Spleen (tissue), 11 donors: ENCODE data around the gene PPP1R18. TPM values are rescaled to one million over a fixed set of nuclear protein-coding genes. Genes with fewer than 3 reads are reported as not detected.

ENCODE experiments used
- DNase-seq: peaks from one replicate; pipeline ENCODE4 v3.0.0-alpha.2; 2020
- H3K27ac ChIP-seq, 8 donors: fragments of 200-600 bp; sonication (generic) in 7 of 8; 1 replicate in 4 of 8; 2 replicates in 4 of 8; pipeline versions ENCODE4 v1.5.0 to v1.8.0; 2016 to 2021; ENCODE audit warnings: inconsistent platforms in 4 of 8, mild to moderate bottlenecking in 4 of 8, moderate library complexity in 1 of 8
- H3K27me3 ChIP-seq, 7 donors: fragments of 200-600 bp; sonication (generic) in 6 of 7; replicated peaks in 1 of 7; 1 replicate in 4 of 7; 2 replicates in 3 of 7; pipeline versions ENCODE4 v1.5.0 to v1.8.0; 2016 to 2021; ENCODE audit warnings: inconsistent platforms in 3 of 7, mild to moderate bottlenecking in 1 of 7
- H3K36me3 ChIP-seq, 6 donors: fragments of 200-600 bp; sonication (generic) in 5 of 6; 1 replicate in 4 of 6; 2 replicates in 2 of 6; pipeline versions ENCODE4 v1.5.0 to v1.8.0; 2016 to 2021; ENCODE audit warnings: inconsistent platforms in 2 of 6
- H3K4me1 ChIP-seq, 6 donors: fragments of 200-600 bp; sonication (generic) in 5 of 6; 1 replicate in 3 of 6; 2 replicates in 3 of 6; pipeline versions ENCODE4 v1.5.0 to v1.8.0; 2016 to 2021; ENCODE audit warnings: inconsistent platforms in 3 of 6
- H3K4me3 ChIP-seq, 8 donors: fragments of 200-600 bp; sonication (generic) in 7 of 8; 1 replicate in 4 of 8; 2 replicates in 4 of 8; pipeline versions ENCODE4 v1.5.0 to v1.8.0; 2016 to 2021; ENCODE audit warnings: inconsistent platforms in 4 of 8, mild to moderate bottlenecking in 4 of 8, moderate library complexity in 2 of 8
- H3K9me3 ChIP-seq, 8 donors: fragments of 200-600 bp; sonication (generic) in 7 of 8; 1 replicate in 4 of 8; 2 replicates in 4 of 8; pipeline versions ENCODE4 v1.5.0 to v1.8.0; 2016 to 2021; ENCODE audit warnings: inconsistent platforms in 4 of 8
- POLR2A ChIP-seq, 3 donors: fragments of 450-650 bp; IDR thresholded peaks; one replicate each; pipeline ENCODE4 v1.5.1; 2017; ENCODE audit warnings: antibody characterized with exemption in 3 of 3, mild to moderate bottlenecking in 1 of 3
- POLR2AphosphoS5 ChIP-seq, 3 donors: sonication (generic); formaldehyde crosslinking; IDR thresholded peaks; one replicate each; pipeline ENCODE4 v1.5.1; 2017; ENCODE audit warnings: antibody characterized with exemption in 3 of 3
- WGBS, 5 donors: extraction: QIAGEN DNeasy Blood & Tissue Kit in 3 of 5; methylation state at CpG; one replicate each; pipeline versions ENCODE4 v1.1.5 to v1.1.7; 2013 to 2018; 5-methylcytosine and 5-hydroxymethylcytosine counted together
- intact Hi-C: fragments of 100-400 bp; cut with DNase I; formaldehyde crosslinking; loops from one replicate; pipeline ENCODE4 v1.15.0; 2023; ENCODE audit warnings: low total_unique reads
- polyA plus RNA-seq, 3 donors: library from polyadenylated mRNA; stranded (reverse); fragments of 200-250 nt; gene quantifications; one replicate each; pipeline ENCODE4 v1.2.1, GENCODE V29; 2013
- total RNA-seq, 7 donors: library from RNA; depleted of rRNA in 3 of 7; stranded (reverse); fragments of >200 nt in 3 of 7; fragmentation: NEBNext Ultra II Directional in 4 of 7; extraction: Animal tissue kit (Norgen Biotek cat#: 25700) in 4 of 7; gene quantifications; one replicate each; pipeline versions ENCODE4 v1.1.0 to v1.2.1, GENCODE V29; 2016 to 2021
- TF ChIP-seq, protein P1 (sequence below), 11 experiments: fragments of 200-600 bp in 7 of 11; fragments of 450-650 bp in 4 of 11; sonication (generic) in 4 of 11; IDR thresholded peaks in 8 of 11; conservative IDR thresholded peaks in 3 of 11; 1 replicate in 7 of 11; 2 replicates in 4 of 11; pipeline versions ENCODE4 v1.4.0 to v1.8.0; 2016 to 2021; ENCODE audit warnings: antibody characterized with exemption in 11 of 11, inconsistent platforms in 4 of 11, mild to moderate bottlenecking in 1 of 11
- donor health status: healthy with polysubstance abuse.
- donor health status: DM: no; HTN: no; CAD: no; lungs with moderate emphysema.
- donor health status: DM: no; HTN: no; CAD: no.
- donor health status: Bipolar disorder and iron deficiency.
- donor health status: healthy.
- donor health status: DM: no; HTN: no; CAD: no.
- donor health status: DM: yes; HTN: yes; CAD: no.

Gene PPP1R18
- total and polyA plus RNA-seq, 10 donors, result 128 to 188 (median 155) TPM

- Histone ChIP-seq H3K27ac (peak overlapping the region; percentile 93 to 100 (median 98)), H3K4me1 (peaks cover 36 to 84% (median 61%) of the 10 kb centered on the region in 6 donors), H3K9me3 (no peaks in the 10 kb centered on the region), H3K4me3 (peak overlapping the region; percentile 90 to 99 (median 96)), H3K27me3 (no peaks in the 10 kb centered on the region), H3K36me3 (peaks cover 0 to 54% (median 37%) of the 10 kb centered on the region in 6 donors)
- peak; percentile 92 to 95 (median 92) for TF ChIP-seq POLR2AphosphoS5 (IDR thresholded peaks at IDR 0.05)
- TF ChIP-seq POLR2A (IDR thresholded peaks at IDR 0.05), result no peak
- 1 to 3% (median 1%) methylated on average over 10 to 11 of the region's 11 CpGs for WGBS, 5 donors
- DNase-seq, result peak; percentile 99
- intact Hi-C loops, result loop anchor here (2.0 kb wide), 1 partner anchor 38 kb away; the partner anchor contains the start of gene TUBB
Observed at GRCh38 chr6:30682143-30683117, 4.0 kb downstream of the PPP1R18 start.

DNA sequence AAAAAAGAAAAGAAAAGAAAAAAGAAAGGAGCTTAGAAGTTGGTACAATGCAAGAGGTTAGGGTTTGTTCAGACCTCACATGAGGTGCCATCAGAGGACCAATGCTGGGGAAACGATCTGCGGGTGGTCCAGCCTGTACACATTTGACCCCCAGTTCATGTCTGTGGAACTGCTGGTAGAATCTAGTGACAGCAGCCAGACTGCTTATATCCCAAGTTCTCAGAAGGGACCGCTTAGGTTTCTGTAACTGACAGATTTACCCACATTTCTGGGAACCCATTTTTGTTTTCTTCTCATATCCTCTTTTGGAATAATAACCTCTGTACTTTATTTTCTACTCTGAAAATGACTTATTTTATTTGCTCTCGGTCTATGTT is 4.7 kb downstream of the PPP1R18 start:
- Histone ChIP-seq H3K9me3 (no peaks in the 10 kb centered on the region), H3K27ac (peak overlapping the region; percentile 93 to 100 (median 98)), H3K4me1 (peaks cover 36 to 88% (median 62%) of the 10 kb centered on the region in 6 donors), H3K4me3 (peak overlapping the region; percentile 43 to 99 (median 95)), H3K27me3 (no peaks in the 10 kb centered on the region), H3K36me3 (peaks cover 2 to 61% (median 44%) of the 10 kb centered on the region in 6 donors)
- 4 to 20% (median 9%) methylated on average over 4 of the region's 4 CpGs for WGBS, 5 donors
- no peak for TF ChIP-seq POLR2AphosphoS5 (IDR thresholded peaks at IDR 0.05)
- TF ChIP-seq, protein P1, sequence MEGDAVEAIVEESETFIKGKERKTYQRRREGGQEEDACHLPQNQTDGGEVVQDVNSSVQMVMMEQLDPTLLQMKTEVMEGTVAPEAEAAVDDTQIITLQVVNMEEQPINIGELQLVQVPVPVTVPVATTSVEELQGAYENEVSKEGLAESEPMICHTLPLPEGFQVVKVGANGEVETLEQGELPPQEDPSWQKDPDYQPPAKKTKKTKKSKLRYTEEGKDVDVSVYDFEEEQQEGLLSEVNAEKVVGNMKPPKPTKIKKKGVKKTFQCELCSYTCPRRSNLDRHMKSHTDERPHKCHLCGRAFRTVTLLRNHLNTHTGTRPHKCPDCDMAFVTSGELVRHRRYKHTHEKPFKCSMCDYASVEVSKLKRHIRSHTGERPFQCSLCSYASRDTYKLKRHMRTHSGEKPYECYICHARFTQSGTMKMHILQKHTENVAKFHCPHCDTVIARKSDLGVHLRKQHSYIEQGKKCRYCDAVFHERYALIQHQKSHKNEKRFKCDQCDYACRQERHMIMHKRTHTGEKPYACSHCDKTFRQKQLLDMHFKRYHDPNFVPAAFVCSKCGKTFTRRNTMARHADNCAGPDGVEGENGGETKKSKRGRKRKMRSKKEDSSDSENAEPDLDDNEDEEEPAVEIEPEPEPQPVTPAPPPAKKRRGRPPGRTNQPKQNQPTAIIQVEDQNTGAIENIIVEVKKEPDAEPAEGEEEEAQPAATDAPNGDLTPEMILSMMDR (IDR thresholded peaks at IDR 0.05 in 8 of 11, conservative IDR thresholded peaks at IDR 0.05 in 3 of 11), result no peak
- no peak for TF ChIP-seq POLR2A (IDR thresholded peaks at IDR 0.05)
- intact Hi-C loops, result loop anchor here (2.0 kb wide), 1 partner anchor 39 kb away; the partner anchor contains the start of gene TUBB
- peak; percentile 53 for DNase-seq

GRCh38 chr6:30679765-30680535 is 6.5 kb downstream of the PPP1R18 start:
- Histone ChIP-seq H3K4me3 (peak overlapping the region in 7 of 8 donors; percentile 25 to 99 (median 95)), H3K27me3 (no peaks in the 10 kb centered on the region), H3K9me3 (no peaks in the 10 kb centered on the region), H3K4me1 (peaks cover 36 to 84% (median 58%) of the 10 kb centered on the region in 6 donors), H3K36me3 (peaks cover 7 to 66% (median 56%) of the 10 kb centered on the region in 6 donors), H3K27ac (peak overlapping the region; percentile 11 to 100 (median 98))
- DNase-seq, result peak; percentile 58
- TF ChIP-seq, protein P1 (IDR thresholded peaks at IDR 0.05 in 8 of 11, conservative IDR thresholded peaks at IDR 0.05 in 3 of 11), result no peak
- TF ChIP-seq POLR2AphosphoS5 (IDR thresholded peaks at IDR 0.05) (no peak), POLR2A (IDR thresholded peaks at IDR 0.05) (no peak)
- intact Hi-C loops, result loop anchor here (10.0 kb wide), 1 partner anchor 195 kb away; the partner anchor contains the start of gene HLA-E
- WGBS, 5 donors, result 42 to 59% (median 51%) methylated on average over 7 of the region's 7 CpGs
